GM10248 (cell line): ENCODE results near the gene OXT.

Source experiments
- CTCF ChIA-PET: fragments of 300-600 bp; sonication (Branson Sonifier 250); formaldehyde crosslinking; extraction: SDS; loops from one replicate; lab custom pipeline; 2021; ENCODE audit warnings: antibody characterized with exemption; lab: Yijun Ruan, JAX
- POLR2A ChIA-PET: fragments of 350-650 bp; sonication (Branson Sonifier 250); formaldehyde crosslinking; extraction: SDS; loops from one replicate; lab custom pipeline; 2020; ENCODE audit warnings: antibody characterized with exemption; lab: Yijun Ruan, JAX
- DNase-seq: peaks from one replicate; pipeline ENCODE4 v3.0.0; 2012; ENCODE audit errors: extremely low spot score
- TF ChIP-seq, protein P1 (sequence below): IDR thresholded peaks from 2 replicates; pipeline ENCODE4 v1.5.1; 2012; ENCODE audit warnings: mild to moderate bottlenecking, low read depth; ENCODE audit errors: extremely low read depth, missing control alignments, control extremely low read depth

Gene OXT

GRCh38 chr20:3094848-3095629, 23.6 kb downstream of the OXT start:
- POLR2A ChIA-PET: no interaction called here
- CTCF ChIA-PET: no interaction called here
- DNase-seq: no peak
- TF ChIP-seq, protein P1, sequence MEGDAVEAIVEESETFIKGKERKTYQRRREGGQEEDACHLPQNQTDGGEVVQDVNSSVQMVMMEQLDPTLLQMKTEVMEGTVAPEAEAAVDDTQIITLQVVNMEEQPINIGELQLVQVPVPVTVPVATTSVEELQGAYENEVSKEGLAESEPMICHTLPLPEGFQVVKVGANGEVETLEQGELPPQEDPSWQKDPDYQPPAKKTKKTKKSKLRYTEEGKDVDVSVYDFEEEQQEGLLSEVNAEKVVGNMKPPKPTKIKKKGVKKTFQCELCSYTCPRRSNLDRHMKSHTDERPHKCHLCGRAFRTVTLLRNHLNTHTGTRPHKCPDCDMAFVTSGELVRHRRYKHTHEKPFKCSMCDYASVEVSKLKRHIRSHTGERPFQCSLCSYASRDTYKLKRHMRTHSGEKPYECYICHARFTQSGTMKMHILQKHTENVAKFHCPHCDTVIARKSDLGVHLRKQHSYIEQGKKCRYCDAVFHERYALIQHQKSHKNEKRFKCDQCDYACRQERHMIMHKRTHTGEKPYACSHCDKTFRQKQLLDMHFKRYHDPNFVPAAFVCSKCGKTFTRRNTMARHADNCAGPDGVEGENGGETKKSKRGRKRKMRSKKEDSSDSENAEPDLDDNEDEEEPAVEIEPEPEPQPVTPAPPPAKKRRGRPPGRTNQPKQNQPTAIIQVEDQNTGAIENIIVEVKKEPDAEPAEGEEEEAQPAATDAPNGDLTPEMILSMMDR: no peak

DNA sequence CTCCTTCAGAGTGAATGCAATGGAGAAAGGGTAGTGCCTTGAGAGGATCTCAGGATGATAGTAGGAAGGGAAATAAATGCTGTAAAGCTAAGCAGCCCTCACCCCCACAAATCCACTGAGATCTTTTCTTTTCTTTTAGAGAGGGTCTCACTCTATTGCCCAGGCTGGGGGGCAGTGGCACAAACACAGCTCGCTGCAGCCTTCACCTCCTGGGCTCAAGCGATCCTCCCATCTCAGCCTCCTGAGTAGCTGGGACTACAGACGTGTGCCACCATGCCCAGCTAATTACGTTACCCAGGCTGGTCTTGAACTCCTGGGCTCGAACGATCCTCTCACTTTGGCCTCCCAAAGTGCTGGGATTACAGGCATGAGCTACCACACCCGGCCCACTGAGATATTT, 29.1 kb downstream of the OXT start:
- CTCF ChIA-PET: interaction anchor here (1.4 to 3.8 kb wide), 4 partner anchors 9 to 47 kb away, joined by 3 to 11 read pairs (median 4); no protein-coding TSS in a partner anchor
- TF ChIP-seq, protein P1: no peak
- no peak for DNase-seq
- POLR2A ChIA-PET: no interaction called here

GRCh38 chr20:3101251-3101650, 29.8 kb downstream of the OXT start:
- no peak for DNase-seq
- TF ChIP-seq, protein P1: no peak
- POLR2A ChIA-PET: interaction anchor here (0.6 to 0.7 kb wide), 3 partner anchors 263 to 1979 kb away, joined by 3 to 6 read pairs (median 5); no protein-coding TSS in a partner anchor
- CTCF ChIA-PET: interaction anchor here (1.4 to 3.8 kb wide), 3 partner anchors 11 to 48 kb away, joined by 4 to 11 read pairs (median 5); no protein-coding TSS in a partner anchor

GRCh38 chr20:3101737-3102574, 30.5 kb downstream of the OXT start:
- CTCF ChIA-PET: interaction anchor here (0.9 to 3.8 kb wide), 2 partner anchors 14 to 48 kb away, joined by 3 to 11 read pairs; no protein-coding TSS in a partner anchor
- POLR2A ChIA-PET: interaction anchor here (0.7 to 0.9 kb wide), 3 partner anchors 10 to 1978 kb away, joined by 3 to 6 read pairs (median 5); no protein-coding TSS in a partner anchor
- TF ChIP-seq, protein P1: no peak
- no peak for DNase-seq

DNA sequence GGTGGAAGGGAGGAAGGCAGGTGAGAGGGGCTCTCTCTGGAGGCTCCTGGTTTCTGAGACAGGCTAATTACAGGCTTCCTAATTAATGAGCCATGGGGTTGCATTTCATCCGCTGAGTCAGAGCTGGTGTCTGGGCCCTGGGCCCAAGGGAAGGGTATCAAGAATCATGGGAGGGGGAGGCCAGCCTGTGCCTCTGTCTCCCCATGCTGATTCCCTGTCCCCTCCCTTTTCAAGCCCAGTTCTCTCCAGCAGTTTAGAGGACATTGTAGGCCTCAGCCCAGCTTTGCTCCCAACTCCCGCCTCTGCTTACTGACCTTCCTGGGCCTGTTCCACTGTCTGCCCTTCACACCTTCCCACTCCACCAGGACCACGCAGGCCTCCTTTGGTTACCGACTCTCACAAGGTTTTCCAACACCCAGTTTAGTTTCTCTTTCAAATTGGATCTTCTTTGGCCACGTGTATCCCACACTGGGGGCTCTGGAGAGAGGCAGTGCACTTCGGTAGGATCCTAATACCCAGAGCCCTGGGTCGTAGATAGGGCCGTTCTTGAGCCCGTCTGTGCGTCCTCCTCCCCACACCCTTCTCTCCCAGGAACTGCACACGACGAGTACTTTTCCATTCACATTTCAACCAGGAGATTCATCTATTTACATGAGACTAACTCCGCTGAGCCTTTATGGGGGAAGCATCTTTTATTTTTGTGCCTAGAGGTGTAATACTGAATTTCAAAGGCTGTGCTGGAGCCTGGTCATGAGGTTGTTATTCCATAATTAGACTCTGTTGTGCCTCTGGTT, 31.4 kb downstream of the OXT start:
- TF ChIP-seq, protein P1: no peak
- CTCF ChIA-PET: interaction anchor here (0.9 to 3.8 kb wide), 3 partner anchors 12 to 49 kb away, joined by 3 to 11 read pairs (median 4); no protein-coding TSS in a partner anchor
- no peak for DNase-seq
- POLR2A ChIA-PET: interaction anchor here (0.9 kb wide), 1 partner anchor 11 kb away, joined by 3 read pairs; no protein-coding TSS in a partner anchor
